KMS-11 (cell line): ENCODE results near the gene MICAL3.
"Not testable (repeated sequence)": the region's sequence is repeated elsewhere in the genome, so short reads cannot be mapped to it uniquely, and the experiment has no call there.

Source experiments
- H2AFZ ChIP-seq: fragments of 200-600 bp; sonication (generic); 2 replicates; pipeline ENCODE4 v1.6.1; 2016; ENCODE audit warnings: antibody characterized with exemption, mixed run types, low read depth
- H3K27ac ChIP-seq: fragments of 200-600 bp; sonication (generic); 2 replicates; pipeline ENCODE4 v1.6.1; 2016; ENCODE audit warnings: mild to moderate bottlenecking, mixed run types
- H3K27me3 ChIP-seq: fragments of 200-600 bp; sonication (generic); 2 replicates; pipeline ENCODE4 v1.6.1; 2017; ENCODE audit warnings: mild to moderate bottlenecking, low read depth, mixed run types, moderate library complexity; ENCODE audit not compliant: insufficient read depth
- H3K36me3 ChIP-seq: fragments of 200-600 bp; sonication (generic); 2 replicates; pipeline ENCODE4 v1.6.1; 2017; ENCODE audit warnings: mild to moderate bottlenecking, mixed run types; ENCODE audit not compliant: insufficient read depth
- H3K4me1 ChIP-seq: fragments of 200-600 bp; sonication (generic); 2 replicates; pipeline ENCODE4 v1.6.1; 2016; ENCODE audit warnings: mild to moderate bottlenecking, low read depth, mixed run types; ENCODE audit not compliant: poor library complexity, severe bottlenecking
- H3K4me2 ChIP-seq: fragments of 200-600 bp; sonication (generic); 2 replicates; pipeline ENCODE4 v1.7.0; 2016; ENCODE audit warnings: mild to moderate bottlenecking, mixed run types
- H3K4me3 ChIP-seq: fragments of 200-600 bp; sonication (generic); IDR thresholded peaks from 2 replicates; pipeline ENCODE4 v1.6.1; 2017; ENCODE audit warnings: low read depth, low read length, mixed read lengths; ENCODE audit not compliant: insufficient read depth
- H3K79me2 ChIP-seq: fragments of 200-600 bp; sonication (generic); 2 replicates; pipeline ENCODE4 v1.6.1; 2016; ENCODE audit warnings: low read depth, mixed run types; ENCODE audit not compliant: insufficient read depth
- H3K9ac ChIP-seq: fragments of 200-600 bp; sonication (generic); 2 replicates; pipeline ENCODE4 v1.6.1; 2016; ENCODE audit warnings: mild to moderate bottlenecking, mixed run types
- H4K20me1 ChIP-seq: fragments of 200-600 bp; sonication (generic); 2 replicates; pipeline ENCODE4 v1.6.1; 2016; ENCODE audit warnings: mild to moderate bottlenecking, mixed run types; ENCODE audit not compliant: insufficient read depth
- CTCF ChIP-seq: fragments of 200-600 bp; sonication (generic); conservative IDR thresholded peaks from 2 replicates; pipeline ENCODE4 v1.6.1; 2017; ENCODE audit warnings: low read depth, mild to moderate bottlenecking, antibody characterized with exemption, low read length, moderate library complexity, mixed read lengths

The MICAL3 gene

GRCh38 chr22:18022876-18023275 is 1.5 kb downstream of the MICAL3 start:
- no peak overlapping the region for H3K27ac ChIP-seq
- peaks cover 11% of the 10 kb centered on the region for H3K4me1 ChIP-seq
- H4K20me1 ChIP-seq: no peaks in the 10 kb centered on the region
- no peaks in the 10 kb centered on the region for H3K27me3 ChIP-seq
- H3K79me2 ChIP-seq: no peaks in the 10 kb centered on the region
- peak overlapping the region; percentile 87 for H3K4me2 ChIP-seq
- no peak overlapping the region for H3K9ac ChIP-seq
- no peaks in the 10 kb centered on the region for H3K36me3 ChIP-seq
- H2AFZ ChIP-seq: no peak overlapping the region; the same call in 1 of the 2 replicates
- no peak overlapping the region for H3K4me3 ChIP-seq
- no peak for TF ChIP-seq CTCF

- H3K79me2 ChIP-seq: no peaks in the 10 kb centered on the region
- no peak overlapping the region for H3K27ac ChIP-seq
- H2AFZ ChIP-seq: no peak overlapping the region
- TF ChIP-seq CTCF: no peak
- peaks cover 10% of the 10 kb centered on the region for H3K4me1 ChIP-seq
- H3K4me2 ChIP-seq: no peak overlapping the region
- no peaks in the 10 kb centered on the region for H4K20me1 ChIP-seq
- no peak overlapping the region for H3K9ac ChIP-seq
- no peaks in the 10 kb centered on the region for H3K27me3 ChIP-seq
- no peak overlapping the region for H3K4me3 ChIP-seq
- H3K36me3 ChIP-seq: no peaks in the 10 kb centered on the region
Measured at GRCh38 chr22:18021431-18021830, 2.9 kb downstream of the MICAL3 start.

GRCh38 chr22:18020743-18021142 is 3.6 kb downstream of the MICAL3 start:
- H3K36me3 ChIP-seq, H4K20me1 ChIP-seq, H3K27ac ChIP-seq, H3K79me2 ChIP-seq, H3K9ac ChIP-seq, H2AFZ ChIP-seq, H3K4me3 ChIP-seq, H3K27me3 ChIP-seq, H3K4me2 ChIP-seq: not testable (repeated sequence)
- H3K4me1 ChIP-seq: peaks cover 10% of the 10 kb centered on the region

GRCh38 chr22:18013947-18014346 is 10.4 kb downstream of the MICAL3 start:
- no peak for TF ChIP-seq CTCF
- no peak overlapping the region for H3K9ac ChIP-seq
- H3K27ac ChIP-seq: no peak overlapping the region
- H2AFZ ChIP-seq: no peak overlapping the region
- H3K4me1 ChIP-seq: peaks cover 19% of the 10 kb centered on the region
- no peaks in the 10 kb centered on the region for H4K20me1 ChIP-seq
- H3K79me2 ChIP-seq: no peaks in the 10 kb centered on the region
- H3K4me2 ChIP-seq: no peak overlapping the region
- H3K4me3 ChIP-seq: no peak overlapping the region
- no peaks in the 10 kb centered on the region for H3K27me3 ChIP-seq
- no peaks in the 10 kb centered on the region for H3K36me3 ChIP-seq

- no peaks in the 10 kb centered on the region for H3K36me3 ChIP-seq
- no peak overlapping the region for H2AFZ ChIP-seq
- H4K20me1 ChIP-seq: no peaks in the 10 kb centered on the region
- no peaks in the 10 kb centered on the region for H3K27me3 ChIP-seq
- TF ChIP-seq CTCF: no peak
- no peak overlapping the region for H3K27ac ChIP-seq
- no peak overlapping the region for H3K9ac ChIP-seq
- no peak overlapping the region for H3K4me2 ChIP-seq
- H3K4me1 ChIP-seq: peaks cover 19% of the 10 kb centered on the region
- H3K4me3 ChIP-seq: no peak overlapping the region
- no peaks in the 10 kb centered on the region for H3K79me2 ChIP-seq
Measured at GRCh38 chr22:18013436-18013835, 10.9 kb downstream of the MICAL3 start.
